ENCODE data around the gene TSPEAR.
"Not testable (repeated sequence)": the region's sequence is repeated elsewhere in the genome, so short reads cannot be mapped to it uniquely, and the experiment has no call there.

The TSPEAR gene

DNA sequence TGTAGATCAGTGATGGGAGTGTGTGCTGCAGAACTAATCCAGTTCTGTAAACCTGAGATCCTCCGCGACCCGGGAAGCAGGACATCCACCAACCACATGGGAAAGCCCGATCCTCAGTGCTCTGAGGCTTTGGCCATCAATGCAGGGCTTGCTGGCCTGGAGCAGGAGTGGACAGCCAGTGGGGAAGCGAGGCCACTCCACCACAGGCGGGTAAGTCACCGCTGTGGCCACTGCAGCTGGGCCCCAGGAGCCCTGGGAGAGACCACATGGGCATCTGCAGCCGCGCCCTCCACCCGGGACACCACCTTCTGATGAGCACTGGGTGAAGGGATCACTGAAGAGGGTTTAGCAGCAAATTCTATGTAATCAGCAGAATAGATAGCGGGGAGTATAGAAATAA, 30.2 kb downstream of the TSPEAR start:
- no peak for DNase-seq

DNA sequence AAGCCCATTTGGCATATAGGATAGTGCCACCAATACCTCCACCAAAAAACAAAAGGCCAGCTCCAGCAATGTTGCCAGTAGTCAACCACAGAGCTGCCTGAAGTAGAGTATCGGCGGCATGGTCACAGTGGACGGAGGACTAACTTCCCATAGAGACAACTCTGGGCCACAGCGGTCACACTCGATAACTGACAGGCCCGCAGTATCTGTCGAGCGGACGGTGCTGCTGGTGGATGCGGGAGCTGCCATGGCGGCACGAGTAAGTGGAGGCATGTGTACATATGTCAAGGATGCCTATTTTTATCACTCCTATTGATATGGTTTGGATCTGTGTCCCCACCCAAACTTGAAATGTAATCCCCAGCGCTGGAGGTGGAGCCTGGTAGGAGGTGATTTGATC, 33.5 kb downstream of the TSPEAR start:
- no peak for DNase-seq

DNA sequence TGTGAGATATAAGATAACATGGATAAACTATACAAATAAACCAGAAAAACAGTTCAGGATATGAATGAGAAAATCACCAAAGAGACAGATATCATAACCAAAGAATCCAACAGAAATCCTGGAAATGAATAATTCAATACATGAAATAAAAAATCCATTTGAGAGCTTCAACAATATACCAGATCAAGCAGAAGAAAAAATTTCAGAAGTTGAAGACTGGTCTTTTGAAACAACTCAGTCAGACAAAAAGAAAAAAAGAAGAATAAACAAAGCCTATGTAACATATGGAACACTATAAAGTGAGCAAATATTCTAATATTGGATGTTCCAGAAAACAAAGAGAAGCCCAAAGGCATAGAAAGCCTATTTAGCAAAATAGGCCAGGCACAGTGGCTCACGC, 39.5 kb downstream of the TSPEAR start:
- DNase-seq: no peak

DNA sequence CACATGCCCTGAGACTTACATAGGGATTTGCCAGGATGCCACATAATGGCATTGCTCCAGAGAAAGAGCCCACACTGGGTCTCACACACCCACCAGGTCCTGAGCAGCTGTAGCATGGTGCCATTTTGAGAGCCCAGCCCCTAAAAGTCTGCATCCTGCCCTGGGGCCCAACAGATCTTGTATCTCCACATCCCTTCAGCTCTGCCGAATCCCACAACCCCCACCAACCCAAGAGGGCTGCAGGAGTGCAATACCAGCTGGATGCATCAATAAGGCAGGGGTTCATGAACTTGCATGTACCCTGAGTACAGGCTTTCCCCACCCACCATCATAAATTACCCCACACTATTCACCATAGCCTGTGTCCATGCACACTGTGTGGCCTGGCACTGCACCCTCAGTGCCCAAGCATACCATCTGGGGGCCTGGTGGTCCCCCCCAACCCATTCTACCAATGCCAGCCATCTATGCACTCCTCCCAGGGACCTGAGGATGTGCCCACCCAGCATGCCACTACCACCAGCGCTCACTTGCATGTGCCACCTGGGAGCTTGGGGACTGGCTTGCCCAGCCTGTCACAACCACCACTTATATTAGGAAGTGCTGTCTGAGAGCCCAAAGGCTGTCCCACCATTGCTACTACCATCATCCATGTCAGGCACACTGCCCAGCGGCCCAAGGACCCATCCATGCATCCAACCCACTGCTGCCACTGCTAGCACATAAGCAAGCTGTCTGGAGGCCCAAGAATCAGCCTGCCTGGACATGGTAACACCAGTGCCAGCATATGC, 40.5 kb downstream of the TSPEAR start:
- DNase-seq: no peak

DNA sequence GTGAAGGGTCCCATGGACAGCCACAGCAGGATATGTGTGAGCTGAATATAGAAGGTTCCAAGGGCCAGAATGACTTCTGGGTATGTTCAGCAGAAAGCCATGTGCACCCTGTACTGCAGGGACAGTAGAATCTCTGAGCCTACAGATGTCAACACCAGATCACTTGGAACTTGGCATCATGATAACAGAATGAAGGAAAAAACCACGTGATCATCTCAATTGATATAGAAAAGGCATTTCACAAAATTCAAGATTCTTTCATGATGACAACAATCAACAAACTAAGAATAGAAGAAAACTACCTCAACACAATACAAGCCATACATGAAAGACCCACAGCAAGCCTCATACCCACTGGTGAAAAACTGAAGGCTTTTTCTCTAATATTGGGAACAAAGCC, 43.8 kb downstream of the TSPEAR start:
- DNase-seq: no peak

DNA sequence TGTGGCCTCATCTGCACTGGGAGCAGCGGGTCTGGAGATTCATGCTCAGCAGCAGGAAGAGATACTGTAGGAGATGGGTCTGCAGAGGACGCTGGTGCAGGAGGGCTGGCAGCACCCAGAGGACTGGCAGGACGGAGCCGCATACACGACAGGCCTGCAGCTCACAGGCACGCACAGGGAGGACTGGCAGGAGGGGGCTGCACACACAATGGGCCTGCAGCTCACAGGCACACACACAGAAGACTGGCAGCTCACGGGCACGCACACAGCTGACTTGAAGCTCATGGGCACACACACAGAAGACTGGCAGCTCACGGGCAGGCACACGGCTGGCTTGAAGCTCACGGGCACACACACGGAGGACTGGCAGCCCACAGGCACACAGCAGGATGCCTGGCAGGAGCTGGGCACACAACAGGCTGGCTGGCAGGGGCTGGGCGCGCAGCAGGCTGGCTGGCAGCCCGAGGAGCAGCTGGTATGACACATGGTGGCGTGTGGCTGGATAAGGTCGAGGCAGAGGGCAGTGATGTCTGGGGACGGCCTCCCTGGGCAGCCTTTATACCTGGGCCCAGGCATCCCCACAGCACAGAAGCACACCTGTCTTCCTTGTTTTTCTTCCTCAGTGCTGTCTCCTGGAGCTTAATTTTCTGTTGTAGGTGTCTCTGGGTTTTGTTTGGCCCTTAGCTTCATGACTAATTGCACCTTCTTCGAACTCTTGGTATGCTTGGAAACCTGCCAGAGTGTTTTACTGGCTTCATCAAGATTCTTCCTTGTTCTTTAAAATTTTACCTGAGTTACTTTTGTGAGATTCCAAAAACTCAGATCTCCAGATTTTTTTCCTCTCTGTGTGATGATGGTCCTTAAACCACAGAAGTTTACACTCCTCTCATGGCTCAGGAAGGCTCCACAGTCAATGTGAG, 44.7 kb downstream of the TSPEAR start, which contains the start of gene KRTAP12-2:
KRTAP12-2 (minus strand) TSS at position 527 of the 920 bp plus-strand sequence; CDS start at position 486, 41 bp downstream.
- no peak for DNase-seq

DNA sequence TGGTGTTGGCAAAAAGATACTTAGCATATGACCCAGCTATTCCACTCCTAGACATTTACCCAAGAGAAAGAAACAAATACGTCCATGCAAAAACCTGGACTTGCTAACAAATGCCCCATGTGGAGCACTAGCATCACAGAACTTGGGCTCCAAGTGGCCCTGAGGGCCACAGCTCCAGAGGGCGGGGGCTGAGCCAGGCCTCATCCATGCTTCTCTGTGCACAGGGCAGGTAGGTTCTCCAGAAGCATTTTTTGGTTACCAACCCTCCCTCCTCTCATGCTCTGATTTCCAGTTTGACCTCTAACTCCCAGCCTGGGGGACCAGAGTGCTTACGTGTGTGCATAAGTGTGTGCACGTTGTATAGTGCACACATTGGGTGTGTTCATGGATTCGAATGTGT, 46.7 kb downstream of the TSPEAR start:
- no peak for DNase-seq

DNA sequence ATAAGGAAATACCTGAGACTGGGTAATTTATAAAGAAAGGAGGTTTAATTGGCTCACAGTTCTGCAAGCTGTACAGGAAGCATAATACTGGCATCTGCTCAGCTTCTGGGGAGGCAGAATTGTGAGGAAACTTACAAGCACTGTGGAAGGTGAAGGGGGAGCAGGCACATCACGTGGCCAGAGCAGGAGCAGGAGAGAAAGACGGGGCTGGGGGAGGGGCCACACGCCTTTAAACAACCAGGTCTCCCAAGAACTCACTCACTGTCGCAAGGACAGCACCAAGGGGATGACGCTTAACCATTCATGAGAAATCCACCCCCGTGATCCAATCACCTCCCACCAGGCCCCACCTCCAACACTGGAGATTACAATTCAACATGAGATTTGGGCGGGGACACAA, 49.8 kb downstream of the TSPEAR start:
- DNase-seq: not testable (repeated sequence)

DNA sequence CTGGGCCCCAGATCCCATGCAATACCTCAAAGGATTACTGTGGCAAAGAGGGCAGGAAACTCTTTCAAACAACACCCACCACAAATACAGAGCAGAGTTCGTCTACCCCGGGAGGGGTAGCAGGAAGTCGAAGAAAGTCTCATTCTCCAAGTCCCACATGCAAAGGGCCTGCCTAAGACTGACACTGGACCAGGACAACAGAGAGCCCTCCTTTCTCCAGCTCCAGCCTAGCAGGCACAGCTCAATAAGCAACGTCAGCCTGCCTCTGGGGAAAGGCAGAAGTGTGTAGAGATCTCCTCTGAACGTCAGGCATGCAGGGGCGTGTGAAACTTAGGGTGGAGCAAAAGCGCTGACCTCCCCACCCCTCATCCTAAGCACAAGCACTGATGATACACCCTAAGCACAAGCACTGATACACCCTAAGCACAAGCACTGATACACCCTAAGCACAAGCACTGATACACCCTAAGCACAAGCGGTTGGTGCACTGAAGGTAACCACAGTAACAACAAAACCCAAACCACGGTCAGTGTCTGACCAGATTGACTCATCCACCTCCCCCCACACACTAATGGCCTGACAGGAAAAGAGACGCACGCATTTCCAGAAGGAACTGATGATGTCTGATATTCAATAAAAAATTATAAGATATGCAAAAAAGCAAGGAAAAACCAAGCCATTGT, 52.3 kb downstream of the TSPEAR start:
- DNase-seq: no peak

DNA sequence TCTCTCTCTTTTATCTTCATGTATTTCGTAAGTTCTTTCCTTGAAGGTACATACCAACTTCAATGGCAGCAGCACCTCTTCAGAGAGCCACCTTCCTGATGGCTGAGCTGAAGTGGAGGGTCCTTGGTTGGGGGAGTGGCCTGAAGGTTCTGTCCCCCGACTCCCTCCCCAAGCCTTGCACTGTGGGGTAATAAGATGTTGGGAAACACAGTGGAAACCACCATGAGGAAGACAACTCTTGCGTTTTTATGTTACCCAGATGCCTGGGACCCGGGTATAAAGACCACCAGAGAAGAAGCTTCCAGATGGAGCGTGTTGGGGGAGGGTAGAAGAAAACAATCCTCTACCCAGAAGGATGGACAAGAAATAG, 52.8 kb downstream of the TSPEAR start:
- DNase-seq: no peak

DNA sequence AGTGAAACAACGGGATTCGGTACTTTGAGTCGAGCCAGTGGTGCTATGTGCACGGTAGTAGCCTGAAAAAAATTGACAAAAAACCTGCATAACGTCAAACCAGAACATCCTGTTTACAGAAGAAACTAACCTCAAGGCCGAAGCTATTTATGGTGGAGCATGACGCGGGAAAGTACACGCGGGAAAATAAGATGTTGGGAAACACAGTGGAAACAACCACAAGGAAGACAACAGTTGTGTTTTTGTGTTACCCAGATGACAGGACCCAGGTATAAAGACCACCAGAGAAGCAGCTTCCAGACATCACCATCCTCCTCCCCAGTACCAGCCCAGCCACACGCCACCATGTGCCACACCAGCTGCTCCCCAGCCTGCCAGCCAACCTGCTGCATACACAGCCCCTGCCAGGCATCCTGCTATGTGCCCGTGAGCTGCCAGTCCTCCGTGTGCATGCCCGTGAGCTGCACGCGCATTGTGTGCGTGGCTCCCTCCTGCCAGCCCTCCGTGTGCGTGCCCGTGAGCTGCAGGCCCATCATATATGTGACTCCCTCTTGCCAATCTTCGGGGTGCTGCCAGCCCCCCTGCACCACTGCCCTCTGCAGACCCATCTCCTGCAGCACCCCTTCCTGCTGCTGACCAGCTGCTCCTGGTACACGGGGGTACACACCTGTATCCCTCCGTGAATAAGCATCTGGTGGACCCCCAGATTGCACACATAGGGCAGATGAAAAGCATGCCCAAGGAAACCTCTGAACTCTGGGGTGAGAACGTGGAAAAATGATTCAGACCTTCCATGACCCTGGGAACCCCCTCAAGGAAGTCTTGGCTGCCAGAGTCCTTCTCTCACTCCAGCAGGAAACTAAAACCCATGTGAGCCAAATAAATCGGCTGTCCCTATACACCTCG, 53.5 kb downstream of the TSPEAR start, which contains the start of gene KRTAP12-3:
KRTAP12-3 (plus strand) TSS at position 298 of the 906 bp plus-strand sequence; CDS start at position 346, 48 bp downstream.
- DNase-seq: no peak

DNA sequence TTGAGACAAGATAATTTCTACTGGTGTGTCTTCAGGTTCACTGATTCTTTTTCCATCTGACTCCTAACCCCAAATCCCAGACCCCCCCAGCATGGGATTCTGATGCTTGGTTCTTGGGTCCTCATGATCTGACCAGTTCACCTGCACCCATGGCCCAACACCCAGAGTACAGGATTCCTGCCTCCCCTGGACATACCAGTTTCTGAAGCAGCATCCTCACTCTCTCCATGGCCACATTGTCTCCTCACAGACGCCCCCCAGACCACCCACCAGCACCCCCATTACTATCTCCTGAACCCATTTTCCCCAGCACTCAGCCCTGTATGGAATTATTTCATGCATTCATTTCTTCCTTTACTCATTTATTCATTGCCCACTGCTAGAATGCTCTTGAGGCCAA, 54.5 kb downstream of the TSPEAR start:
- no peak for DNase-seq

DNA sequence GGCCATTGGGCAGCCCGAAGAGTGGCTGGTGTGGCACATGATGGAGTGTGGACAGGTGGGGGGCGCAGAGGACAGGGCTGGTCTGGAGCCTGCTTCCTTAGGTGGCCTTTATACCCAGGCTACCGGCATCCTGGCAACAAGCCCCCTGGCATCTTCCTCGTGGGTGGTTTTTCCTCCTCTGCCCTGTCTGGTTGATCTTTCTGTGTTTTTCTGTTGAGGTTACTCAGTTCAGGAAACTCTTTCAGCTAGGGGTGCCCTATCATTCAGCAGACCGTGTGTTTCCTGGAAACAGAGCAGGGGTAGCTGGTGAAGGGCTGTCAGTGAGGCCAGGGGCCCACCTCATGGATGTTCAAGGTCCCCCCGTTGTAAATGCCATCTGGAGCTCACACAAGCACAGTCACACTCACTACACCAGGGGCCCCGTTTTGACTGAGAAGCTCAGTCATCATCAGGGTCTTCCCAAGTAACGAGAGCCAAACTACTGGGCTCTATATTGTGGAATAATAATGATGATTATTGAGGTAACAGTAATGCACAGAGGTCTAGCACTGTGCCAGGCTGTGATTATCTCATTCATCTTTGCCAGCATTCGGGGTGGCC, 56.7 kb downstream of the TSPEAR start, which contains the start of gene KRTAP12-4:
KRTAP12-4 (minus strand) TSS at position 84 of the 600 bp plus-strand sequence; CDS start at position 39, 45 bp downstream.
- no peak for DNase-seq

DNA sequence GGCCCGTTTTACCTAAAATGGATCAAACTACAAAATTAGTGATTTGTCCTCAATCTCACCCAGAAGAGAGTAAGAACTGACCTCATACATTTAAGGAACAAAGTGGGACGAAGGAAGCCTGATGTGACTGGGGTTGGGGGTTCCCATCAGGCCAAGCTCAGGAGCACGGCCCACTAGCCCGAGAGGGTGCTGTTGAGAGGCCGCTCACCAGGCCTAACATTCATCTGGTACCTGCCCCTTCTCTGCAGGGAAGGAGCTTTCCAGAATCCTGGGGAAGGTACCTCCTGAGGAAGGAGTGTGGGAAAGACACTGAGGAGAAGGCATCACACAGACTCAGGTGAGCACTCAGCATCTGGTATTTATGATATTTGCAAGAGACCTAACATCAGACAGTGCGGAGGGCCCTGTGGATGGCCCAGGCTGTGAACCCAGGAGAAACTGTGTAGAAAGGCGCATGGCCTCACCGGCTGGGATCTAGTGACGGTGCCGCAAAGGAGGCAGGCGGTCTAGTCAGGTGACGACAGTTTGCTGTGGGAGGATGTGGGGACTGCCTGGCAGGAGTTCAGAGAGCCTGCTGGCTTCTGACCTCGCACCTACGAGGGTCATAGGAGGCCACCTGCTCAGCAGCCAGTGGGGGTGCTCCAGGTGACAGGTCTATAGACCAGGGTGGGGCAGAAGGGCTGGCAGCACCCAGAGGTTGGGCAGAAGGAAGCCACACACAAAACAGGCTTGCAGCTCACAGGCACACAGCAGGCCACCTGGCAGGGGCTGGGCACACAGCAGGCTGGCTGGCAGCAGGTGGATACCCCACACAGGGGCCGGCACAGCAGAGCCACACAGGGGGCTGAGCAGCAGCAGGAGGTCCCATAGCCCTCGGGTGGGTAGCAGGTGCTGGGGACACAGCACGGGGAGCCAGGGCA, 57.5 kb downstream of the TSPEAR start:
- no peak for DNase-seq

DNA sequence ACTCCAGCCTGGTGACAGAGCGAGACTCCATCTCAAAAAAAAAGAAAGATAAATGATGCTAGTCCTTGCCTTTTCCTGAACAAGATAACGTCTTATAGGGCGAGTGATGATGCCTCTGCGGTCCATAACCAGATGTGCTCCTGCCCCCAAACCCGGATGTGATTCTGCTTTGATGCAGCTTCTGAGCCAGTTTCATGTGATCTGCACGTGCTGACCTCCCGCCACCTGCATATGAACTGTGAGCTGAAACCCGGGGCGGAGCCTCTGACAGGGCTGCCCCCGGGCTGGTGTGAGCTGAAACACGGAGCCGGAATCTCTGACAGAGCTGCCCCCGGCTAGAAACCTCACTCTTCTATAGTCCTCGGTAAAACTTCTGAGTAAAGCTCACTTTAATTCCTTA, 58.2 kb downstream of the TSPEAR start:
- no peak for DNase-seq

DNA sequence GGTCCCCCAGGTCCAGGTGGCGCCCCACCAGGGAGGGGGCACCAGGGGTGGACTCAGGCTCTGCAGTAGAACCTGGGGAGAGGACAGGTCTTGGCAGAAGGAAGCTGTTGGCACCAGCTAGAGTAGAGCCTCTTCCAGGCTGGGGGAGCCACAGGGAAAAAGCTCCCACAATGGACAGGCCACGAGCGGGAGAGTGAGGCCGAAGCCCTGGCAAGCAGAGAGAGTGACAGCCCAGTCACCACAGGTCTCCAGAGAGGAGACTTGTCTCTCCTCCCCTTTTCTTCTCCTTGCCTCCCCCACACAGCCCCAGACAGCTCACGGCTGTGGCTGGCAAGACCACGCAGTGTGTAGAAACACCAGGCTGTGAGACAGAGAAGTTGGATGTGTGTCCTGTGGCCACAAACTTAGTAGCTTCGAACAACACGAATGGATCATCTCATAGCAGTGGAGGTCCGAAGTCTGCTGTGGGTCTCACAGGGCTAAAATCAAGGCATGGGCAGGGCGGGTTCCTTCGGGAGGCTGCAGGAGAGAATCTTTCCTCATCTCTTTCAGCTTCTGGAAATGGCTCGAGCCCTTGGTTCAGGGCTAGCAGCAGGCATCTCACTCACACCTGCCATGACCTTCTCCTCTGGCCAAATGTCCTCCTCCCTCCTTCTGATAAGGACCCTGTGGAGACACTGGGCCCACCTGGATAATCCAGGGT, 60.2 kb downstream of the TSPEAR start:
- no peak for DNase-seq

DNA sequence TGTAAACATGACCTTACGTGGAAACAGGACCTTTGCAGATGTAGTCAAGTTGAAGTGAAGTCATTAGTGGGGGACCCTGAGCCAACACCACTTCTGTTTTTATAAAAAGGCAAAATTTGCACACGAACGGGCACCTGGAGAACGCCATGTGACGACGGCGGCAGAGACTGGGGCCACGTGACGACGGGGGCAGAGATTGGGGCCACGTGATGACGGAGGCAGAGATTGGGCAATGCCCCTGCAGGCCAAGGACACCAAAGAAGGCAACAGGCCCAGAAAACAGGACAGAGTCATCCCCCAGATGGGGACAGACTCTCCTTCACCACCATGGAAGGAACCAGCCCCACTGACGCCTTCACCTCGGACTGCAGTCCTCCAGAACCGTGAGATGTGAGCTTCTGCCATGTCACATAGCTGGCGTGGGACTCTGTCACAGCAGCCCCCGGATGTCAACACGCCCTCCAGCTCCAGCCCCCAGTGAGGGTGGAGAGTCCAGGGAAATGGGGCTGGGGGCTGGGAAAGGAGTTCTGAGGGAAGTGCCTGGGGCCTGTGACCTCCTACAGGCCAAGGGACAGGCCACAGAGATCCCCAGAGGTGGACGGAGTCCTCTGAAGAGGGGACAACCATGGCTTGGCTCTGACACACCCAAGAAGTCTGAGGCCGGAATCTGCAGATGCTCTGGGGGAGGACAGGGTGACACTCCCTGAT, 61.0 kb downstream of the TSPEAR start:
- no peak for DNase-seq

DNA sequence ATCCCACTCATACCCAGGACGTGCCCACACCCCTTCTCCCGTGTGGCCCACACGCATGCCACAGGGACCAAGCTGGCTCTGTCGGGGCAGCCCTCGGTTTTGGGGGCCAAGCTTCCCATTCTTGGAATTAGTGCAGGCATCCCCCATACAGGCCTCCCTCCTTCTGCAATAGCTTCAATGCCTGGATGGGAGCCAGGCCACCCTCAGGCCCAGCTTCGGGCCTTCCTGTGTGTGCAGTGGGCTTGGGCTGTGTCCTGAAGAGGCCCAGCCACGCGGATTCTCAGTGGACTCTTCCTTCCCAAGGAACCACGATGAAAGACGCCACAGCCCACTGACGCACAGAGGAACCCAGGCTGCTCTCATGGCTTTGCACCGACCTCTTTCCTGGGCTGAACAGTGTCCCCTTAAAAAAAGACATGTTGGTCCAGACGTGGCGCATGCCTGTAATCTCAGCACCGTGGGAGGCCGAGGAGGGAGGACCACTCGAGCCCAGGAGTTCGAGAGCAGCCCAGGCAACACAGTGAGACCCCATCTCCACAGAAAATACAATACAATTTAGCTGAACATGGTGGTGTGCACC, 61.8 kb downstream of the TSPEAR start:
- no peak for DNase-seq
